Left ventricle myocardium inferior (tissue), 1 donor: Measurements from ENCODE around the gene CCDC50. TPM values are rescaled to one million over a fixed set of nuclear protein-coding genes. Genes with fewer than 3 reads are reported as not detected.

Experiments used
- DNase-seq: peaks from one replicate; pipeline ENCODE4 v3.0.0-alpha.2; 2020
- H3K27ac ChIP-seq: fragments of 200-600 bp; replicated peaks from 2 replicates; pipeline ENCODE4 v1.8.0; 2021
- H3K27me3 ChIP-seq: fragments of 200-600 bp; 2 replicates; pipeline ENCODE4 v1.8.0; 2021; ENCODE audit warnings: low read depth
- H3K36me3 ChIP-seq: fragments of 200-600 bp; 2 replicates; pipeline ENCODE4 v1.8.0; 2021
- H3K4me1 ChIP-seq: fragments of 200-600 bp; 2 replicates; pipeline ENCODE4 v1.8.0; 2021
- H3K4me3 ChIP-seq: fragments of 200-600 bp; 2 replicates; pipeline ENCODE4 v1.8.0; 2021; ENCODE audit warnings: mild to moderate bottlenecking, moderate library complexity
- H3K9me3 ChIP-seq: fragments of 200-600 bp; replicated peaks from 2 replicates; pipeline ENCODE4 v1.8.0; 2021
- CTCF ChIP-seq: fragments of 200-600 bp; IDR thresholded peaks from 2 replicates; pipeline ENCODE4 v1.8.0; 2021; ENCODE audit warnings: antibody characterized with exemption, mild to moderate bottlenecking, borderline replicate concordance
- intact Hi-C: fragments of 100-400 bp; cut with micrococcal nuclease; formaldehyde crosslinking; loops from one replicate; pipeline ENCODE4 v1.11.0; 2022
- total RNA-seq: library from RNA; stranded (reverse); fragmentation: NEBNext Ultra II Directional; extraction: Animal tissue kit (Norgen Biotek cat#: 25700); gene quantifications from one replicate; pipeline ENCODE4 v1.2.1, GENCODE V29; 2021
- donor health status: DM: no; HTN: yes; CAD: no; lungs with severe emphysema.

The CCDC50 gene
- total RNA-seq, 1 donor from 2014 or later = 52.1 TPM

GRCh38 chr3:191385101-191385500, 55.9 kb downstream of the CCDC50 start:
- Histone ChIP-seq H3K27ac (no peak overlapping the region), H3K4me3 (no peak overlapping the region), H3K4me1 (peaks cover 47% of the 10 kb centered on the region), H3K36me3 (peaks cover 58% of the 10 kb centered on the region), H3K27me3 (no peaks in the 10 kb centered on the region), H3K9me3 (no peaks in the 10 kb centered on the region)
- TF ChIP-seq CTCF = no peak
- DNase-seq = no peak
- intact Hi-C loops = loop anchor here (5.0 kb wide), 1 partner anchor 138 kb away; no protein-coding TSS in a partner anchor

- intact Hi-C loops = loop anchor here (5.0 kb wide), 1 partner anchor 140 kb away; no protein-coding TSS in a partner anchor
- H3K27ac ChIP-seq = no peak overlapping the region
- H3K4me3 ChIP-seq = no peak overlapping the region
- peaks cover 58% of the 10 kb centered on the region for H3K36me3 ChIP-seq
- TF ChIP-seq CTCF = no peak
- DNase-seq = no peak
- no peaks in the 10 kb centered on the region for H3K27me3 ChIP-seq
- H3K9me3 ChIP-seq = no peaks in the 10 kb centered on the region
- H3K4me1 ChIP-seq = peaks cover 49% of the 10 kb centered on the region
These were observed 58.4 kb downstream of the CCDC50 start for GRCh38 chr3:191387441-191388077.

- Histone ChIP-seq H3K9me3 (no peaks in the 10 kb centered on the region), H3K27me3 (no peaks in the 10 kb centered on the region), H3K36me3 (peaks cover 52% of the 10 kb centered on the region), H3K27ac (no peak overlapping the region), H3K4me3 (no peak overlapping the region), H3K4me1 (peaks cover 36% of the 10 kb centered on the region)
- TF ChIP-seq CTCF = peak; percentile 50
- DNase-seq = no peak
- intact Hi-C loops = loop anchor here (5.0 kb wide), 1 partner anchor 142 kb away; no protein-coding TSS in a partner anchor
These were observed 59.6 kb downstream of the CCDC50 start for GRCh38 chr3:191388823-191389222.

- no peak for DNase-seq
- H3K27me3 ChIP-seq = no peaks in the 10 kb centered on the region
These were observed 61.4 kb downstream of the CCDC50 start for GRCh38 chr3:191390580-191390979.

More at GRCh38 chr3:191390580-191390979, 61.4 kb downstream of the CCDC50 start:
- H3K36me3 ChIP-seq = peaks cover 49% of the 10 kb centered on the region
- intact Hi-C loops = loop anchor here (10.0 kb wide), 1 partner anchor 56 kb away; the partner anchor contains the start of gene UTS2B
- H3K9me3 ChIP-seq = no peaks in the 10 kb centered on the region
- peaks cover 28% of the 10 kb centered on the region for H3K4me1 ChIP-seq
- no peak overlapping the region for H3K27ac ChIP-seq
- H3K4me3 ChIP-seq = no peak overlapping the region
- TF ChIP-seq CTCF = no peak
